ENCODE data around the gene RPS29. TPM values are rescaled to one million over a fixed set of nuclear protein-coding genes. Genes with fewer than 3 reads are reported as not detected.
"Not testable (repeated sequence)": the region's sequence is repeated elsewhere in the genome, so short reads cannot be mapped to it uniquely, and the experiment has no call there.

RPS29 gene
- total RNA-seq, 1 experiment from 2014 or later, result 3,253 TPM

GRCh38 chr14:49598485-49599300, 12.5 kb upstream of the RPS29 start, which contains the start of gene LRR1:
LRR1 (plus strand) TSS chr14:49598940; CDS start chr14:49599021, 81 bp downstream.
- DNase-seq (ENCODE audit: low read depth), result peak; percentile 88

DNA sequence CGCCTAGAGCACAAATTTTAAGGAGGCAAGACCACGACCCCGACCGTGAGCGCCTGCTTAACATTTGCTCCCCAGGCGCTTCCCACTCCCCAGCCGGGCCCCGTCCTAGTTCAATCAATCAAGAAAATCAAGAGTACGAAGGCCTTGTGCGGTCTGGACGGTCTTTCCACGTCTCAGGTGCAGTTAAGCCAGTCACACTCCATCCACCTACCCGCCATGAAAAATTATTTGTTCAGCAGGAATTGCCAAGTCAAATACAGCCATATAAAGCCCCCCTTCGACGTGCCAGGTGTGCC, 12.0 kb upstream of the RPS29 start:
- DNase-seq (ENCODE audit: low read depth), result no peak

GRCh38 chr14:49594347-49595091, 8.3 kb upstream of the RPS29 start:
- no peak for DNase-seq (ENCODE audit: low read depth)

DNA sequence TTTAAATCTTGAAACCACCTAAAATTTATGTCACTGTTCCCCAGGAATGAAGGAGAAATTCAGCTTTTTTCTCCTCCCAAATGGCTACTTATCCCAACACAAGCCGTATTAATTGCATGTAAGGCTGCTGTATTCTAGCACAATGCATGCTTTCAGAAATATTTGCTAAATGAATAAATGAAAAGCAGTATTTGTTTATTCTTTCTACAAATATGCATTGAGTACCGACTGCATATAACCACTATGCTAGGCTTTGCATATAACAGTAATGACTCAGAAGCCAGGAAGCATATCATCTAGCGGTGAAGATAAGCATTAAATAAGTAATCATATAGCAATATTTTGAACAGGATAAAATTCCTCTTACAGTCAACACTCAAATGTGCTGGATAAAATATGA, 6.8 kb upstream of the RPS29 start:
- DNase-seq (ENCODE audit: low read depth), result no peak

DNA sequence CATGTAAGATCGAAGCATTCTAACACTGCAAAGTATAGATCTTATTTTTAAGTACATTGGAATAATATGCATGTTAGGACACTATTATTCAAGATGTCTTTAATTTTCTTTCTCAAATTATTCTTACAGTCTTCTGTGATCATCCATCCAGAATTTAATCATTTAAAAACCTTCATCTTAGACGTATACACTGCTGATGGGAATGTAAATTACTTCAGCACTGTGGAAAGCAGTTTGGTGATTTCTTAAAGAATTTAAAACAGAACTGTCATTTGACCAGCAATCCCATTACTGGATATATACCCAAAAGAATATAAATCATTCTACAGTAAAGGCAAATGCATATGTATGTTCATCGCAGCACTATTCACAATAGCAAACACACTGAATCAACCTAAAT, 3.2 kb upstream of the RPS29 start:
- DNase-seq (ENCODE audit: low read depth), result no peak

DNA sequence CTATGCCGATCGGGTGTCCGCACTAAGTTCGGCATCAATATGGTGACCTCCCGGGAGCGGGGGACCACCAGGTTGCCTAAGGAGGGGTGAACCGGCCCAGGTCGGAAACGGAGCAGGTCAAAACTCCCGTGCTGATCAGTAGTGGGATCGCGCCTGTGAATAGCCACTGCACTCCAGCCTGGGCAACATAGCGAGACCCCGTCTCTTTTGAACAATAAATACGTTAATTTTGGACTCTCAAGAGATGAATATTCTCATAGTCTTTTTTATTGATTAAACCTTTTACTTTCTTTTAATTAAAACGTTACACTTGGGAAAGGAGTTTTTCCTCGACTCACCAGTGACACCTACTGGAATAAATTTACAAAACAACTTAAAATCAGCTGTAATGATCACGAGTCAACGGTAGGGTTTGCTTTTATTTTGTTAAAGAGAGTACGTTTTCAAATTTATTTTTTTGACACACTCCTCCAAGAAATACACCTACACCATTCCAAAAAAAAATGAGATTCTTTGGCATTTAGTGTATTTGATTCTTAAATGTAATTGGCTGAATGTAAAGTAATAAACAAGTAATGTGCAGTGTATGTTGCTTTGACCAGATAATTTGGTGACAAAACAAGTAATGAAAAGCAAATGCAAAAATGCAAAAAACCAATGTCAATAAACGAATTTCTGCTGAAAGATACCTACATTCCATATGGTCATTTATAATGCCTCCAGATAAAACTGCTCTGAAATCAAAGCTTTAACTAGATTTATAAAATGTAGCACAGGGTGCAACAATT, 687 bp upstream of the RPS29 start:
- DNase-seq (ENCODE audit: low read depth), result peak; percentile 71

GRCh38 chr14:49584981-49585640, 1.1 kb downstream of the RPS29 start:
- DNase-seq (ENCODE audit: low read depth), result not testable (repeated sequence)

GRCh38 chr14:49584058-49584457, 2.1 kb downstream of the RPS29 start:
- DNase-seq (ENCODE audit: low read depth), result no peak

GRCh38 chr14:49583629-49584028, 2.6 kb downstream of the RPS29 start:
- DNase-seq (ENCODE audit: low read depth), result no peak

DNA sequence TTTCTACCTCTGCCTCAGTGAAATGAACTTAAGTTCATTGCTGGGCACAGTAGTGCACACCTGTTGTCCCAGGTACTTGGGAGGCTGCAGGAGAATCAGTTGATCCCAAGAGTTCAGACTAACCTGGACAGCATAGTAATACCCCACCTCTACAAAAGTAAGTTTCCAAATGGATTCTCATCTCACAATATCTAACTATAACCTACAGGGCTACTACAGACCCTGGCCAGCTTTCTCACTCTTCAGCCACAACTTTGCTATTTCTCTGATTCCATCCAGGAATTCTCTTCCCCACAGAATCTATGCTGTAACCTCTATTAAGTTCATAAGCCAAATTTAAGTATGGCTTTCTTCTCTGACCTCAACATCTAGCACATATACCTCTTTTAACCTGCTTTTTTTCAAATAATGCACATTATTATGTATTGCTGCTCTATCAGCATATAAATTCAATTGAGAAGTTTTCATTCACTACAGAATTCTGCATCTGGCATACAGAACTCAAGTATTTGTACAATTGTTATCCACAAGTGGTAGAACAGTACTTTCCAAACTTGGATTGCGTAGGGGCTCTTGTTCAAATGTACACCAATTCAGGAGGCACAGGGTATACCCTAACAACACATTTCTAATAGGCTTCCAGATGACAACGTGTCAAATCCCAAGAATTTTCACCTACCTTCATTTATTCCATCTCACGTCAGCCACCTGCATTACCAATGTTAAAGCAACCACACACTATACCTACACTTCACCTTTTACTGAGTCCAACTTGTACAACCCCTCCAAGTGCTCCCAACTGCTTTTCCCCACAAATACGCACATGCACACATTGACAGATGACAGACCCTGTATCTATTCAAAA, 3.8 kb downstream of the RPS29 start:
- no peak for DNase-seq (ENCODE audit: low read depth)

- DNase-seq (ENCODE audit: low read depth), result no peak
Observed at GRCh38 chr14:49581209-49582112, 4.7 kb downstream of the RPS29 start.

GRCh38 chr14:49579841-49580240, 6.3 kb downstream of the RPS29 start:
- DNase-seq (ENCODE audit: low read depth), result no peak

GRCh38 chr14:49578141-49578540, 8.0 kb downstream of the RPS29 start:
- no peak for DNase-seq (ENCODE audit: low read depth)

- DNase-seq (ENCODE audit: low read depth), result no peak
Observed at GRCh38 chr14:49574038-49574437, 12.1 kb downstream of the RPS29 start.

GRCh38 chr14:49569281-49569680, 16.9 kb downstream of the RPS29 start:
- DNase-seq (ENCODE audit: low read depth), result no peak

DNA sequence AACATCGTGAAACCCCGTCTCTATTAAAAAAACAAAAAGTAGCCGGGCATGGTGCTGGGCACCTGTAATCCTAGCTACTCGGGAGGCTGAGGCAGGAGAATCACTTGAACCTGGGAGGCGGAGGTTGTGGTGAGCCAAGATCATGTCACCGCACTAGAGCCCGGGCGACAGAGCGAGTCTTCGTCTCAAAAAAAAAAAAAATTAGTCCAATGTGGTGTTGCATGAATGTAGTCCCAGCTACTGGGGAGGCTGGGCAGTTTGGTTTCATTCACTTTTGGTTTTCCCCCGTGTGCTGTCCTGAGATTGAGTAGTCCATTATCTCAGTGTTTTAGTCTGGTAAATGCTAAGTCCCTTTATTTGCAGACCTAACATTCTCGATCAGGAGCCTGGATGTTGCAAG, 19.5 kb downstream of the RPS29 start:
- no peak for DNase-seq (ENCODE audit: low read depth)

- DNase-seq (ENCODE audit: low read depth), result no peak
Observed at GRCh38 chr14:49559979-49560768, 26.0 kb downstream of the RPS29 start.

DNA sequence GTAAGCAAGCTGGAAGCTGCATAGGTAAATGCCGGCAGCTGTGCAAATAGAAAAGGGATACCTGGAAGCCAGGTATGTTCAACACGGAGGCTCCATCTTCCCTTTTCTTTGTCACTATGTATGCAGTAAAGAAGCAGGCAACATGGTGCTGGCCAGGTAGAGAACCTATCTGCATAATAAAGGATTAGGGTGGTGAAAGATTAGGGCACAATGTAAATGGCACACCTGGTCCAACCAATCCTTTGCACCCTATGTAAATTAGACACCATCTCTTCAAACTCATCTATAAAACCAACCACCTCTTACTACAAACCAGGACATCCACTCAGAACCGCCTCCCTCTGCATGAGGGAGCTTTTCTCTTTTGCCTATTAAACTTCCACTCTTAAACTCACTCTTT, 32.3 kb downstream of the RPS29 start:
- DNase-seq (ENCODE audit: low read depth), result no peak

- no peak for DNase-seq (ENCODE audit: low read depth)
Observed at GRCh38 chr14:49553106-49553505, 33.1 kb downstream of the RPS29 start.

Measured in M059J (cell line).